K562 (cell line): ENCODE measurements around the gene HPCAL1. TPM values are rescaled to one million over a fixed set of nuclear protein-coding genes. Genes with fewer than 3 reads are reported as not detected.

Experiments
- CBX3 ChIP-seq, 2 experiments: IDR thresholded peaks; 1 replicate in 1 of 2; 2 replicates in 1 of 2; pipeline ENCODE4 v1.6.1; 2012; ENCODE audit warnings: inconsistent platforms in 2 of 2, low read length in 2 of 2, borderline replicate concordance in 1 of 2, control low read depth in 1 of 2
- KAT7 ChIP-seq: sonication (generic); formaldehyde crosslinking; IDR thresholded peaks from 2 replicates; pipeline ENCODE4 v1.8.0; 2022; ENCODE audit warnings: missing genetic modification reagents, mild to moderate bottlenecking, borderline replicate concordance
- MTA3 ChIP-seq: fragments of 450-650 bp; formaldehyde crosslinking; IDR thresholded peaks from 2 replicates; pipeline ENCODE4 v1.6.1; 2017; ENCODE audit warnings: mild to moderate bottlenecking, borderline replicate concordance
- POLR2G ChIP-seq: fragments of 200-400 bp; formaldehyde crosslinking; IDR thresholded peaks from 2 replicates; pipeline ENCODE4 v1.6.1; 2017; ENCODE audit warnings: low read depth, mild to moderate bottlenecking, antibody characterized with exemption, low read length, moderate library complexity
- RB1 ChIP-seq: fragments of 450-650 bp; IDR thresholded peaks from 2 replicates; pipeline ENCODE4 v1.6.1; 2017; ENCODE audit warnings: low read depth, mild to moderate bottlenecking
- SAP30 ChIP-seq: fragments of 200-600 bp; sonication (generic); IDR thresholded peaks from 2 replicates; pipeline ENCODE4 v1.6.1; 2012; ENCODE audit warnings: borderline replicate concordance, low read depth, mild to moderate bottlenecking, moderate library complexity, low read length, control low read depth, inconsistent platforms; ENCODE audit not compliant: insufficient read depth, poor library complexity, severe bottlenecking
- polyA plus RNA-seq, 8 experiments: library from polyadenylated mRNA; depleted of rRNA in 4 of 8; stranded (reverse) in 5 of 8; unstranded in 3 of 8; fragments of >200 nt; fragmentation: Nextera tagmentation in 2 of 8; fragmentation: Illumina TruSeq in 1 of 8; extraction: Ambion mirVana in 2 of 8; extraction: Trizol in 1 of 8; gene quantifications; 2 replicates each; pipeline versions ENCODE4 v1.2.1 to v1.2.3, GENCODE V29; 2011 to 2014; ENCODE audit warnings: inconsistent platforms in 1 of 8, missing spikeins in 1 of 8
- total RNA-seq, 7 experiments: library from RNA; depleted of rRNA in 6 of 7; stranded (reverse); fragments of >200 nt in 6 of 7; fragmentation: Illumina TruSeq in 2 of 7; extraction: Trizol in 2 of 7; gene quantifications; 2 replicates each; pipeline versions ENCODE4 v1.2.1 to v1.2.3, GENCODE V29; 2011 to 2021; ENCODE audit warnings: low replicate concordance in 1 of 7
- TF ChIP-seq, protein P1 (sequence below): fragments of 450-650 bp; IDR thresholded peaks from 2 replicates; pipeline ENCODE4 v1.6.1; 2016; ENCODE audit warnings: mild to moderate bottlenecking, moderate library complexity
- TF ChIP-seq, protein P2 (sequence below): sonication (generic); formaldehyde crosslinking; IDR thresholded peaks from 2 replicates; pipeline ENCODE4 v1.8.1; 2023; ENCODE audit warnings: mild to moderate bottlenecking, missing genetic modification reagents
- TF ChIP-seq, protein P3 (sequence below), 2 experiments: fragments of 450-650 bp in 1 of 2; IDR thresholded peaks; 2 replicates each; pipeline ENCODE4 v1.6.1; 2011 to 2017; ENCODE audit warnings: low read depth in 2 of 2, antibody characterized with exemption in 1 of 2, borderline replicate concordance in 1 of 2, low read length in 1 of 2, mild to moderate bottlenecking in 1 of 2, mixed read lengths in 1 of 2; ENCODE audit not compliant: control insufficient read depth in 1 of 2

Gene HPCAL1
- total and polyA plus RNA-seq, 9 of the 15 experiments (the other 6 are each of a cell fraction or from before 2014, with no cell fraction given), result 2.7 to 65.5 (median 23.9) TPM

DNA sequence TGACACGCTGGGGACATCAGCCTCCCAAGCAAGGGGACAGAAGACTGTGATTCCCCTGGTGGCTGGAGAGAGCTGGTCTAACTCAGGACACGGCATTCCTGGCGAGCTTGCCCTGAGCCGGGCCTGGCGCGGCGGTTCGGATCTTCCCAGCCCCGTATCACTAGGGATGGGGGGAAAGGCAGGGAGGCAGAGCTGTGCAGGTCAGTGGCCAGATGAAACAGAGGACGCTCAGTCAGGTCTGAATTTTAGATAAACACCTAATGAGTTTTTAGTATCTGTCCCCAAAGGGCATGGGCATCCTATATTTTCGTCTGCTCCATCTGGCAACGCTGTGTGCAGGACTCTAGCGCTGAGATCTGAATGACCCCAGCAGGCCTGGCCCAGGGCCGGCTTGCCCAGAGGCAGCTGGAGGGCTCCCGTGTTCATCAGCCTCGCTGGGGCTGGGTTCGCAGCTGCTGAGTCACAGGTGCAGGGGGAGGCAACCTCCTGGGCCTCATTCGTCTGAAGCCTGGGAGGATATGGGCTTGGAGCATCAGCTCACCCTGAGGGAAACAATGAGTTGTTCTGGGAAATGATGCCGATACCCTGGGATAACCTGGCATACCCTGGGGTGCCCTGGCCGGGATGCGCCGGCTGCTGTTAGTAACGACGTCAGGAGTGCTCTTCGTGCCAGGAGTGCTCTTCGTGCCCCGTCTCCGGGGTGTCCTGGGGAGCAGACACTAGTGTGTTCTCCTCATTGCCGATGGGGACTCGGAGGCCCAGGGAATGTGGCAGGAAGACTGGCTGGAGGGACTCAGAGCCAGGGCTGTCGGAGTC lies 48.1 kb upstream of the HPCAL1 start (continued):
- TF ChIP-seq, protein P1, sequence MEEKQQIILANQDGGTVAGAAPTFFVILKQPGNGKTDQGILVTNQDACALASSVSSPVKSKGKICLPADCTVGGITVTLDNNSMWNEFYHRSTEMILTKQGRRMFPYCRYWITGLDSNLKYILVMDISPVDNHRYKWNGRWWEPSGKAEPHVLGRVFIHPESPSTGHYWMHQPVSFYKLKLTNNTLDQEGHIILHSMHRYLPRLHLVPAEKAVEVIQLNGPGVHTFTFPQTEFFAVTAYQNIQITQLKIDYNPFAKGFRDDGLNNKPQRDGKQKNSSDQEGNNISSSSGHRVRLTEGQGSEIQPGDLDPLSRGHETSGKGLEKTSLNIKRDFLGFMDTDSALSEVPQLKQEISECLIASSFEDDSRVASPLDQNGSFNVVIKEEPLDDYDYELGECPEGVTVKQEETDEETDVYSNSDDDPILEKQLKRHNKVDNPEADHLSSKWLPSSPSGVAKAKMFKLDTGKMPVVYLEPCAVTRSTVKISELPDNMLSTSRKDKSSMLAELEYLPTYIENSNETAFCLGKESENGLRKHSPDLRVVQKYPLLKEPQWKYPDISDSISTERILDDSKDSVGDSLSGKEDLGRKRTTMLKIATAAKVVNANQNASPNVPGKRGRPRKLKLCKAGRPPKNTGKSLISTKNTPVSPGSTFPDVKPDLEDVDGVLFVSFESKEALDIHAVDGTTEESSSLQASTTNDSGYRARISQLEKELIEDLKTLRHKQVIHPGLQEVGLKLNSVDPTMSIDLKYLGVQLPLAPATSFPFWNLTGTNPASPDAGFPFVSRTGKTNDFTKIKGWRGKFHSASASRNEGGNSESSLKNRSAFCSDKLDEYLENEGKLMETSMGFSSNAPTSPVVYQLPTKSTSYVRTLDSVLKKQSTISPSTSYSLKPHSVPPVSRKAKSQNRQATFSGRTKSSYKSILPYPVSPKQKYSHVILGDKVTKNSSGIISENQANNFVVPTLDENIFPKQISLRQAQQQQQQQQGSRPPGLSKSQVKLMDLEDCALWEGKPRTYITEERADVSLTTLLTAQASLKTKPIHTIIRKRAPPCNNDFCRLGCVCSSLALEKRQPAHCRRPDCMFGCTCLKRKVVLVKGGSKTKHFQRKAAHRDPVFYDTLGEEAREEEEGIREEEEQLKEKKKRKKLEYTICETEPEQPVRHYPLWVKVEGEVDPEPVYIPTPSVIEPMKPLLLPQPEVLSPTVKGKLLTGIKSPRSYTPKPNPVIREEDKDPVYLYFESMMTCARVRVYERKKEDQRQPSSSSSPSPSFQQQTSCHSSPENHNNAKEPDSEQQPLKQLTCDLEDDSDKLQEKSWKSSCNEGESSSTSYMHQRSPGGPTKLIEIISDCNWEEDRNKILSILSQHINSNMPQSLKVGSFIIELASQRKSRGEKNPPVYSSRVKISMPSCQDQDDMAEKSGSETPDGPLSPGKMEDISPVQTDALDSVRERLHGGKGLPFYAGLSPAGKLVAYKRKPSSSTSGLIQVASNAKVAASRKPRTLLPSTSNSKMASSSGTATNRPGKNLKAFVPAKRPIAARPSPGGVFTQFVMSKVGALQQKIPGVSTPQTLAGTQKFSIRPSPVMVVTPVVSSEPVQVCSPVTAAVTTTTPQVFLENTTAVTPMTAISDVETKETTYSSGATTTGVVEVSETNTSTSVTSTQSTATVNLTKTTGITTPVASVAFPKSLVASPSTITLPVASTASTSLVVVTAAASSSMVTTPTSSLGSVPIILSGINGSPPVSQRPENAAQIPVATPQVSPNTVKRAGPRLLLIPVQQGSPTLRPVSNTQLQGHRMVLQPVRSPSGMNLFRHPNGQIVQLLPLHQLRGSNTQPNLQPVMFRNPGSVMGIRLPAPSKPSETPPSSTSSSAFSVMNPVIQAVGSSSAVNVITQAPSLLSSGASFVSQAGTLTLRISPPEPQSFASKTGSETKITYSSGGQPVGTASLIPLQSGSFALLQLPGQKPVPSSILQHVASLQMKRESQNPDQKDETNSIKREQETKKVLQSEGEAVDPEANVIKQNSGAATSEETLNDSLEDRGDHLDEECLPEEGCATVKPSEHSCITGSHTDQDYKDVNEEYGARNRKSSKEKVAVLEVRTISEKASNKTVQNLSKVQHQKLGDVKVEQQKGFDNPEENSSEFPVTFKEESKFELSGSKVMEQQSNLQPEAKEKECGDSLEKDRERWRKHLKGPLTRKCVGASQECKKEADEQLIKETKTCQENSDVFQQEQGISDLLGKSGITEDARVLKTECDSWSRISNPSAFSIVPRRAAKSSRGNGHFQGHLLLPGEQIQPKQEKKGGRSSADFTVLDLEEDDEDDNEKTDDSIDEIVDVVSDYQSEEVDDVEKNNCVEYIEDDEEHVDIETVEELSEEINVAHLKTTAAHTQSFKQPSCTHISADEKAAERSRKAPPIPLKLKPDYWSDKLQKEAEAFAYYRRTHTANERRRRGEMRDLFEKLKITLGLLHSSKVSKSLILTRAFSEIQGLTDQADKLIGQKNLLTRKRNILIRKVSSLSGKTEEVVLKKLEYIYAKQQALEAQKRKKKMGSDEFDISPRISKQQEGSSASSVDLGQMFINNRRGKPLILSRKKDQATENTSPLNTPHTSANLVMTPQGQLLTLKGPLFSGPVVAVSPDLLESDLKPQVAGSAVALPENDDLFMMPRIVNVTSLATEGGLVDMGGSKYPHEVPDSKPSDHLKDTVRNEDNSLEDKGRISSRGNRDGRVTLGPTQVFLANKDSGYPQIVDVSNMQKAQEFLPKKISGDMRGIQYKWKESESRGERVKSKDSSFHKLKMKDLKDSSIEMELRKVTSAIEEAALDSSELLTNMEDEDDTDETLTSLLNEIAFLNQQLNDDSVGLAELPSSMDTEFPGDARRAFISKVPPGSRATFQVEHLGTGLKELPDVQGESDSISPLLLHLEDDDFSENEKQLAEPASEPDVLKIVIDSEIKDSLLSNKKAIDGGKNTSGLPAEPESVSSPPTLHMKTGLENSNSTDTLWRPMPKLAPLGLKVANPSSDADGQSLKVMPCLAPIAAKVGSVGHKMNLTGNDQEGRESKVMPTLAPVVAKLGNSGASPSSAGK, result no peak; the same call in 1 of the 2 replicates
- TF ChIP-seq RB1 (0 out of 2 replicates have a peak, but pooled peaks have one; percentile 9), CBX3 (IDR thresholded peaks at IDR 0.05; ENCODE audit: borderline replicate concordance in 1 of 2, low read length in 2 of 2) (0 out of 3 replicates have a peak, but pooled peaks of 1 of the 2 experiments have one; percentile 6), POLR2G (peak; percentile 52; the same call in 1 of the 2 replicates), MTA3 (no peak), SAP30 (peak; percentile 40), KAT7 (CRISPR knock-in tag) (0 out of 2 replicates have a peak, but pooled peaks have one; percentile 41)
- TF ChIP-seq, protein P2, sequence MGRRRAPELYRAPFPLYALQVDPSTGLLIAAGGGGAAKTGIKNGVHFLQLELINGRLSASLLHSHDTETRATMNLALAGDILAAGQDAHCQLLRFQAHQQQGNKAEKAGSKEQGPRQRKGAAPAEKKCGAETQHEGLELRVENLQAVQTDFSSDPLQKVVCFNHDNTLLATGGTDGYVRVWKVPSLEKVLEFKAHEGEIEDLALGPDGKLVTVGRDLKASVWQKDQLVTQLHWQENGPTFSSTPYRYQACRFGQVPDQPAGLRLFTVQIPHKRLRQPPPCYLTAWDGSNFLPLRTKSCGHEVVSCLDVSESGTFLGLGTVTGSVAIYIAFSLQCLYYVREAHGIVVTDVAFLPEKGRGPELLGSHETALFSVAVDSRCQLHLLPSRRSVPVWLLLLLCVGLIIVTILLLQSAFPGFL (CRISPR knock-in tag), result no peak
- TF ChIP-seq, protein P3, sequence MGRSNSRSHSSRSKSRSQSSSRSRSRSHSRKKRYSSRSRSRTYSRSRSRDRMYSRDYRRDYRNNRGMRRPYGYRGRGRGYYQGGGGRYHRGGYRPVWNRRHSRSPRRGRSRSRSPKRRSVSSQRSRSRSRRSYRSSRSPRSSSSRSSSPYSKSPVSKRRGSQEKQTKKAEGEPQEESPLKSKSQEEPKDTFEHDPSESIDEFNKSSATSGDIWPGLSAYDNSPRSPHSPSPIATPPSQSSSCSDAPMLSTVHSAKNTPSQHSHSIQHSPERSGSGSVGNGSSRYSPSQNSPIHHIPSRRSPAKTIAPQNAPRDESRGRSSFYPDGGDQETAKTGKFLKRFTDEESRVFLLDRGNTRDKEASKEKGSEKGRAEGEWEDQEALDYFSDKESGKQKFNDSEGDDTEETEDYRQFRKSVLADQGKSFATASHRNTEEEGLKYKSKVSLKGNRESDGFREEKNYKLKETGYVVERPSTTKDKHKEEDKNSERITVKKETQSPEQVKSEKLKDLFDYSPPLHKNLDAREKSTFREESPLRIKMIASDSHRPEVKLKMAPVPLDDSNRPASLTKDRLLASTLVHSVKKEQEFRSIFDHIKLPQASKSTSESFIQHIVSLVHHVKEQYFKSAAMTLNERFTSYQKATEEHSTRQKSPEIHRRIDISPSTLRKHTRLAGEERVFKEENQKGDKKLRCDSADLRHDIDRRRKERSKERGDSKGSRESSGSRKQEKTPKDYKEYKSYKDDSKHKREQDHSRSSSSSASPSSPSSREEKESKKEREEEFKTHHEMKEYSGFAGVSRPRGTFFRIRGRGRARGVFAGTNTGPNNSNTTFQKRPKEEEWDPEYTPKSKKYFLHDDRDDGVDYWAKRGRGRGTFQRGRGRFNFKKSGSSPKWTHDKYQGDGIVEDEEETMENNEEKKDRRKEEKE (IDR thresholded peaks at IDR 0.05; ENCODE audit: borderline replicate concordance in 1 of 2, control insufficient read depth in 1 of 2, low read depth in 2 of 2, low read length in 1 of 2), result no peak
